Sigmoid colon (tissue), 4 donors: ENCODE results near the gene BLTP2.

Source experiments
- POLR2A ChIP-seq, 2 donors: fragments of 450-650 bp; IDR thresholded peaks; one replicate each; pipeline ENCODE4 v1.6.1; 2016; ENCODE audit warnings: antibody characterized with exemption in 2 of 2, mild to moderate bottlenecking in 2 of 2, moderate library complexity in 2 of 2
- POLR2AphosphoS5 ChIP-seq, 4 donors: sonication (generic); formaldehyde crosslinking; IDR thresholded peaks; one replicate each; pipeline ENCODE4 v1.6.1; 2017; ENCODE audit warnings: antibody characterized with exemption in 4 of 4

GRCh38 chr17:28686296-28686695 lies 41.3 kb upstream of the BLTP2 start:
- no peak for TF ChIP-seq POLR2A (IDR thresholded peaks at IDR 0.05)
- TF ChIP-seq POLR2AphosphoS5 (IDR thresholded peaks at IDR 0.05): no peak
